HEK293 (cell line): Measurements from ENCODE around the gene GC.

Experiments
- CTCF ChIA-PET: fragments of 350-600 bp; formaldehyde crosslinking; extraction: SDS; loops from one replicate; lab custom pipeline; 2021; ENCODE audit warnings: antibody characterized with exemption; lab: Yijun Ruan, JAX
- POLR2A ChIA-PET: fragments of 300-600 bp; formaldehyde crosslinking; extraction: SDS; loops from one replicate; lab custom pipeline; 2020; ENCODE audit warnings: antibody characterized with exemption, inconsistent platforms; lab: Yijun Ruan, JAX
- H3K27ac ChIP-seq: fragments of 200-500 bp; sonication (Bioruptor generic); 2 replicates; pipeline ENCODE4 v1.5.1; 2014; ENCODE audit warnings: low read depth, low read length, control low read depth, inconsistent platforms; ENCODE audit errors: extremely low read depth
- H3K36me3 ChIP-seq, 2 experiments: fragments of 200-500 bp in 1 of 2; sonication (Bioruptor generic) in 1 of 2; 1 replicate in 1 of 2; 2 replicates in 1 of 2; pipeline ENCODE4 v1.5.1; 2014 to 2017; ENCODE audit warnings: inconsistent platforms in 2 of 2, low read length in 2 of 2; ENCODE audit not compliant: control insufficient read depth in 2 of 2, insufficient read depth in 1 of 2
- H3K4me1 ChIP-seq: fragments of 200-500 bp; sonication (Bioruptor generic); 2 replicates; pipeline ENCODE4 v1.5.1; 2014; ENCODE audit warnings: mild to moderate bottlenecking, low read length, inconsistent platforms; ENCODE audit not compliant: control insufficient read depth, insufficient read depth
- H3K4me3 ChIP-seq: 2 replicates; pipeline ENCODE4 v1.5.1; 2011; ENCODE audit warnings: low read depth, mild to moderate bottlenecking, control low read depth, low read length, moderate library complexity
- H3K9me3 ChIP-seq: fragments of 200-500 bp; sonication (Bioruptor generic); 2 replicates; pipeline ENCODE4 v1.5.1; 2014; ENCODE audit warnings: low read depth, low read length, inconsistent platforms; ENCODE audit not compliant: control insufficient read depth, insufficient read depth
- KLF10 ChIP-seq: fragments of 450-650 bp; IDR thresholded peaks from 2 replicates; pipeline ENCODE4 v1.5.1; 2018; ENCODE audit warnings: missing biosample characterization, mild to moderate bottlenecking, missing genetic modification characterization
- PRDM10 ChIP-seq: fragments of 450-650 bp; formaldehyde crosslinking; IDR thresholded peaks from 2 replicates; pipeline ENCODE4 v1.5.1; 2016; ENCODE audit warnings: missing biosample characterization, missing genetic modification characterization
- PRDM2 ChIP-seq: fragments of 450-650 bp; formaldehyde crosslinking; IDR thresholded peaks from 2 replicates; pipeline ENCODE4 v1.5.1; 2016; ENCODE audit warnings: missing biosample characterization, missing genetic modification characterization, borderline replicate concordance
- ZBTB10 ChIP-seq: fragments of 450-650 bp; formaldehyde crosslinking; IDR thresholded peaks from 2 replicates; pipeline ENCODE4 v1.5.1; 2016; ENCODE audit warnings: missing biosample characterization, missing genetic modification characterization
- ZFP41 ChIP-seq: fragments of 450-650 bp; formaldehyde crosslinking; IDR thresholded peaks from 2 replicates; pipeline ENCODE4 v1.5.1; 2016; ENCODE audit warnings: missing biosample characterization, missing genetic modification characterization, borderline replicate concordance
- ZNF175 ChIP-seq: fragments of 450-650 bp; formaldehyde crosslinking; IDR thresholded peaks from 2 replicates; pipeline ENCODE4 v1.5.1; 2016; ENCODE audit warnings: missing biosample characterization, missing genetic modification characterization
- ZNF211 ChIP-seq: fragments of 450-650 bp; formaldehyde crosslinking; IDR thresholded peaks from 2 replicates; pipeline ENCODE4 v1.5.1; 2016; ENCODE audit warnings: low read depth, missing biosample characterization, missing genetic modification characterization
- ZNF274 ChIP-seq, 2 experiments: fragments of 200-500 bp in 1 of 2; fragments of 450-650 bp in 1 of 2; sonication (Bioruptor generic) in 1 of 2; formaldehyde crosslinking in 1 of 2; IDR thresholded peaks; 2 replicates each; pipeline versions ENCODE4 v1.5.1 to v1.6.1; 2014 to 2016; ENCODE audit warnings: borderline replicate concordance in 1 of 2, inconsistent platforms in 1 of 2, low read length in 1 of 2, missing biosample characterization in 1 of 2, missing genetic modification characterization in 1 of 2
- ZNF311 ChIP-seq: fragments of 450-650 bp; formaldehyde crosslinking; IDR thresholded peaks from 2 replicates; pipeline ENCODE4 v1.5.1; 2017; ENCODE audit warnings: missing biosample characterization, missing genetic modification characterization, borderline replicate concordance
- ZNF362 ChIP-seq: fragments of 450-650 bp; formaldehyde crosslinking; IDR thresholded peaks from 2 replicates; pipeline ENCODE4 v1.5.1; 2016; ENCODE audit warnings: missing biosample characterization, missing genetic modification characterization
- ZNF398 ChIP-seq: fragments of 450-650 bp; formaldehyde crosslinking; IDR thresholded peaks from 2 replicates; pipeline ENCODE4 v1.5.1; 2017; ENCODE audit warnings: missing biosample characterization, missing genetic modification characterization
- ZNF555 ChIP-seq: fragments of 450-650 bp; formaldehyde crosslinking; conservative IDR thresholded peaks from 2 replicates; pipeline ENCODE4 v1.5.1; 2017; ENCODE audit warnings: missing biosample characterization, mild to moderate bottlenecking, missing genetic modification characterization, inconsistent platforms
- ZNF610 ChIP-seq: fragments of 450-650 bp; formaldehyde crosslinking; IDR thresholded peaks from 2 replicates; pipeline ENCODE4 v1.5.1; 2016; ENCODE audit warnings: missing biosample characterization, missing genetic modification characterization, borderline replicate concordance
- ZNF621 ChIP-seq: fragments of 450-650 bp; formaldehyde crosslinking; IDR thresholded peaks from 2 replicates; pipeline ENCODE4 v1.5.1; 2017; ENCODE audit warnings: missing biosample characterization, missing genetic modification characterization
- ZNF76 ChIP-seq: fragments of 450-650 bp; formaldehyde crosslinking; IDR thresholded peaks from 2 replicates; pipeline ENCODE4; 2016; ENCODE audit warnings: low read depth, missing biosample characterization, missing genetic modification characterization, borderline replicate concordance
- ZNF777 ChIP-seq: fragments of 450-650 bp; formaldehyde crosslinking; IDR thresholded peaks from 2 replicates; pipeline ENCODE4 v1.5.1; 2017; ENCODE audit warnings: missing biosample characterization, missing genetic modification characterization, borderline replicate concordance

GC gene

GRCh38 chr4:71711985-71712348, 71.9 kb downstream of the GC start (continued):
- no peak for TF ChIP-seq ZBTB10
- TF ChIP-seq ZFP41 (tag by site-specific recombination), result no peak
- no peak for TF ChIP-seq KLF10 (tag by site-specific recombination)
- TF ChIP-seq ZNF777 (tag by site-specific recombination), result no peak
- TF ChIP-seq PRDM2 (tag by site-specific recombination), result no peak
- no peak for TF ChIP-seq ZNF610 (tag by site-specific recombination)
- TF ChIP-seq ZNF555 (tag by site-specific recombination), result no peak
- TF ChIP-seq ZNF211 (tag by site-specific recombination), result no peak
- TF ChIP-seq ZNF621 (tag by site-specific recombination), result no peak
- TF ChIP-seq ZNF362 (tag by site-specific recombination), result no peak
- TF ChIP-seq, all 188 proteins: peak for 0

- H3K9me3 ChIP-seq, result no peaks in the 10 kb centered on the region
- H3K4me1 ChIP-seq, result no peaks in the 10 kb centered on the region
- no peak overlapping the region for H3K27ac ChIP-seq
- H3K36me3 ChIP-seq, result no peaks in the 10 kb centered on the region
- H3K4me3 ChIP-seq, result no peak overlapping the region
- ChIA-PET POLR2A (no interaction called here), CTCF (interaction anchor here (0.5 to 2.9 kb wide), 13 partner anchors 10 to 1040 kb away, joined by 3 to 17 read pairs (median 4); no protein-coding TSS in a partner anchor)
- TF ChIP-seq ZNF398 (tag by site-specific recombination), result no peak
- no peak for TF ChIP-seq ZNF76 (tag by site-specific recombination)
- no peak for TF ChIP-seq ZNF274 (IDR thresholded peaks at IDR 0.05; ENCODE audit: low read length)
- no peak for TF ChIP-seq ZNF274 (tag by site-specific recombination; IDR thresholded peaks at IDR 0.05; ENCODE audit: borderline replicate concordance)
- TF ChIP-seq ZNF311 (tag by site-specific recombination), result no peak
- peak; percentile 69 for TF ChIP-seq PRDM10
- TF ChIP-seq ZNF175 (tag by site-specific recombination), result no peak
These were observed 72.6 kb downstream of the GC start for GRCh38 chr4:71711044-71711984.
